Posterior cingulate gyrus (tissue), 11 donors: ENCODE data around the gene RECQL.
A peak's percentile ranks its signal among the peaks of the same experiment; 100 is the strongest.
"Not testable (repeated sequence)": the region's sequence is repeated elsewhere in the genome, so short reads cannot be mapped to it uniquely, and the experiment has no call there.

Experiments
- DNase-seq, 10 donors: peaks; one replicate each; pipeline versions ENCODE4 v3.0.0 to v3.0.0-alpha.2; 2020 to 2021; ENCODE audit warnings: mixed read lengths in 3 of 10
- intact Hi-C: fragments of 100-400 bp; cut with DNase I; formaldehyde crosslinking; loops from one replicate; pipeline ENCODE4 v1.15.1; 2023

Gene RECQL

GRCh38 chr12:21507849-21508248, 6.4 kb upstream of the RECQL start:
- intact Hi-C loops: no loop called here
- no peak for DNase-seq

DNA sequence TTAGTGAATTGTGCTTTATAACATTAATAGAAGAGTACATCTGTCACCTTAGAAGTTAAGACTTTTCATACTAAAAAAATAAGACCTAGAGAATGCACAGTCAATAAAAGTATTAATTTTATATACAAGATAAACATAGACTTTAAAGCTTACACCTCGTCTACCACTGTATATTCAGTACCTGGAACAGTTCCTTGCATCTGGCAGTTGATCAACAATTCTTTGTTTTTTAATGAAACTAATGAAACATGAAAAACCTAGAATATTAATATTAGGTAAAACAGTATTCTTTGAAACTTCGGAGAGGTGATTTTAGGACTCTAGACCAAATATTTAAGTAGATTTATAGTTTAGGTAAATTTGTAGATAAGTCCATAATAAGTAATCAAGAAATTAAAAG, 4.5 kb upstream of the RECQL start:
- intact Hi-C loops: no loop called here
- DNase-seq: no peak

- intact Hi-C loops: loop anchor here (5.0 kb wide), 1 partner anchor 154 kb away; the partner anchor contains the start of gene LDHB
- DNase-seq: peak in 1 of 10 donors; percentile 57
Observed at GRCh38 chr12:21502872-21503271, 1.4 kb upstream of the RECQL start.

GRCh38 chr12:21502164-21502496, 695 bp upstream of the RECQL start:
- intact Hi-C loops: loop anchor here (5.0 kb wide), 1 partner anchor 155 kb away; the partner anchor contains the start of gene LDHB
- DNase-seq: peak in 2 of 10 donors; percentile 21 to 30

DNA sequence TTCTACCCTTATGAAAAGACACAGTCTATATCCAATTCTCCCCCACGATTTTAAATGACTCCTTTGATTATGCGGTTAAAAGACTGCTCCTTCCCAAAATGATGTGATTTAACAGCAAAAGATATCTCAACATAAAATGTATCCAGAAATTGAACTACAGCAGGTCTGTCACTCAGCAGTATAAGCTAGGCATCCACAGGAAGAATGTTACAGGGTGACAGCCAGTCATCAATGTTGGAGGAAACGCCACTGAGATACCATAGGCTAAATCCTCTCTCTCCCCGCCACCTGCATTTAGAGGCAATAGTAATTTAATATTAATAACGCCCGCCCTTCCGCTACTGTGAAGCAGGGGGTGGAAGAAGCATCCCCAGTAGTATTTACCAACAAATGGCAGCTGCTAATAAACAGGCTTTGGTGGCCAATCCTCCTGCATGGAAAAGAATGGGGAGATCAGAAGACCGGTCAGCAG, 613 bp downstream of the RECQL start:
- DNase-seq: no peak
- intact Hi-C loops: loop anchor here (5.0 kb wide), 1 partner anchor 156 kb away; the partner anchor contains the start of gene LDHB

GRCh38 chr12:21499765-21500164, 1.7 kb downstream of the RECQL start:
- no peak for DNase-seq
- intact Hi-C loops: loop anchor here (5.0 kb wide), 1 partner anchor 158 kb away; the partner anchor contains the start of gene LDHB

GRCh38 chr12:21485998-21486397, 15.4 kb downstream of the RECQL start:
- no peak for DNase-seq
- intact Hi-C loops: no loop called here

DNA sequence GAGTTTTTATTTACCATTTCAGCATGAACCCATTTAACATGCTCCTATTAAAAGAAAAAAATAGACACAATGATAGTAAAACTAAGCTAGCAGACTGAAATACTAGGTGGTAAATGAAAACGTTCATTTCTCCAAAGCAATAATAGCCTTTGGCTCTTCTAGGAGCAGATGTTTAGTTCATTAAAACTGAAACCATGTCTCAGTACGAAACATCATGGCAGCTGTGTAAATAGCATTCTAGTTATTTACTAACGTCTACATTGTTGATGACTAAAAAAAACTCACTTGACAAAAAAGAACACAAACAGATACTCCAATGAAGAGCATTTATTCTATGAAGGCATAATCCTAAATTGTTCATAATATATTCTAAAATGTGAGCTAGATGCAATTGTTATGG, 17.9 kb downstream of the RECQL start:
- DNase-seq: no peak
- intact Hi-C loops: no loop called here

- intact Hi-C loops: no loop called here
- DNase-seq: no peak
Observed at GRCh38 chr12:21478756-21479455, 22.5 kb downstream of the RECQL start.

DNA sequence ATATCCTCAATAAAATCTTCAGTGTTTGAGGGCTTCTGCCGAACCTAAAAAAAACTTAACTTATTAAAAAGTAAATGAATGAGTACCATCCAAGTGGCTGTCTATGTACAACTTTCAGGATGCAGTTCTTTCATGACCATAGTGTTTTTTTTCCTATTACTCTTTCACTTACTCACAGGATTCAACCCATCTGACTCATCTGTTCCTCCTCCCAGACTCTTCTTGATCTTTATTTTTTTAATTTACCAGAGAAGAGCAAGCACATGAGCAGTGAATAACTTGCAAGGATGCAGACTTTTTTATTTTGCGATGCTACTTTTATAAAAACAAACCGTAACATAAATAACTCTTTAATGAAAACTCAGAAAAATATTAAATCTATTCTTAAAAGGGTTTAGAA, 24.5 kb downstream of the RECQL start:
- intact Hi-C loops: no loop called here
- DNase-seq: no peak

DNA sequence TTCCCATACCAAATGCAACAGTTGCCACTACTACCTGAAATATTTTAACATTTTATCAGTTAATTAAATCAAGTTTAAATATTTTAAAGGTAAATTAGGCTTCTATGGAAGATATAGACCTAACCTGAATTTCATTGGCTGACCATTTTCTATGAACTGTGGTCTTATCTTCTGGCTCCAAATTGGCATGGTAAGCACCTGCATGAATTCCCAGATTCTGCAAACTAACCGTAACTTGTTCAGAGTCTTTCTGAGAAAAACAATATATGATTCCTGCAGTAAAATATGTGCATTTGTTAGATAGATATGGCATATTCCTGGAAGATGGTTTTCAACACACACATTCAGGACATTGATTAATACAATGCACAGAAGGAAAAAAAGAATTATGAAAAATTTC, 25.9 kb downstream of the RECQL start:
- DNase-seq: no peak
- intact Hi-C loops: no loop called here

DNA sequence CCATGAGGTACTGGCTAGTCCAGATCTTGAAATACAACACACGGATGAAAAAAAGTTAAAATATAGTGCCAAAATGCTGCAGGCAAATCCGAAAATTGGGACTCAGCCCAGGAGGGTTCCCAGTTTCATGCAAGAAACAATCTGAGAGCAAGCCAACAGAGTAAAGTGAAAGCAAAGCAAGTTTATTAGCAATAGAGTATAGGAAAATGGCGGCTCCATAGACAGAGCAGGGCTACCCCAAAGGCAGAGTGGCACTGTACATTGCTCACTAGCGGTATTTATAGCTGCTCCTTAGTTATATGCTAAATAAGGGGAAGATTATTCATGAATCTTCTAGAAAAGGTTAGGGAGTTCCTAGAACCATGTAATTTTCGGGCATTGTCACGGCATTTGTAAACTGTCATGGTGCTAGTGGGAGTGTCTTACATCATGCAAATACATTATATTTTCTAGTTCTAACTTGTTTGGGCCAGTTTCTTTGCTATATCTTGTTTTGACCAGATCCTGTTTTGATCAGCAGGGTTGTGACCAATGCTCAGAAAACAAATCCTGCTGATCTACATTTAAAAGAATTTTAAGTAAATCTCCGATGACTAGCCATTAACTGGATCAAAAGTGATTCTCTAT, 29.1 kb downstream of the RECQL start:
- intact Hi-C loops: no loop called here
- DNase-seq: no peak

DNA sequence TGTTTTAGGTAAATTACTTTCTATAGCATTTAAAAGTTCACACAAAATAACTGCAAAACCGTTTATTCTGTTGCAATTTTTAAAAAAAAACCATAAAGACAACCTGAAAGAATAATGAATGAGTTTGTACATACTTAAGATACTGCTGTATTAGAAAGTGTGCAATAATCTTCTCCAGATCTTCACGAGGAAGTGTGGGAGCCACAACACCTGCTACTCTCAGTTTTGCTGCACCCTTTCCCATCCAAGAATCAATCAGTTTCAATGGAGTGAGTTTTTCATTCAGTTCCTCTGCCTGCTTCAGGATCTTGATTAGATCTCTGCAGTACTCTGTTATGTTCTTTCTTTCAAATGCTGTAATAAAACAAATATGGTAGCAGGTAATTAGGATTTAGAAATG, 30.1 kb downstream of the RECQL start:
- no peak for DNase-seq
- intact Hi-C loops: no loop called here

GRCh38 chr12:21467334-21467733, 34.1 kb downstream of the RECQL start:
- intact Hi-C loops, DNase-seq: not testable (repeated sequence)

GRCh38 chr12:21459474-21459873, 42.0 kb downstream of the RECQL start:
- no peak for DNase-seq
- intact Hi-C loops: no loop called here

DNA sequence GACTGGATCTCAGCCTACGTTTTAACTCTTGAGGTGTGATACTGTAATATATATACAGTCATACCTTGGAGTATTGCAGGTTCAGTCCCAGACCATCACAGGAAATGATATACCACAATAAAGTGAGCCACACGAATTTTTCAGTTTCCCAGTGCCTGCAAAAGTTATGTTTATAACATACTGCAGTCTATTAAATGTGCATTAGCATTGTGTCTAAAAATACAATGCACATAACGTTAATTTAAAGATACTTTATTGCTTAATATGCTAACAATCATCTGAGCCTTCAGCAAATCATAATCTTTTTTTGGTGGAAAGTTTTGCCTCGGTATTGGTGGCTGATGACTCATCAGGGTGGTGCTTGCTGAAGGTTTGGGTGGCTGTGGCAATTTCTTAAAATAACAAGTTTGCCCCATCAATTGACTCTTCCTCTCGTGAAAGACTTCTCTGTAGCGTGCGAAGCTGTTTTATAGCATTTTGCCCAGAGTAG, 45.1 kb downstream of the RECQL start:
- no peak for DNase-seq
- intact Hi-C loops: no loop called here

DNA sequence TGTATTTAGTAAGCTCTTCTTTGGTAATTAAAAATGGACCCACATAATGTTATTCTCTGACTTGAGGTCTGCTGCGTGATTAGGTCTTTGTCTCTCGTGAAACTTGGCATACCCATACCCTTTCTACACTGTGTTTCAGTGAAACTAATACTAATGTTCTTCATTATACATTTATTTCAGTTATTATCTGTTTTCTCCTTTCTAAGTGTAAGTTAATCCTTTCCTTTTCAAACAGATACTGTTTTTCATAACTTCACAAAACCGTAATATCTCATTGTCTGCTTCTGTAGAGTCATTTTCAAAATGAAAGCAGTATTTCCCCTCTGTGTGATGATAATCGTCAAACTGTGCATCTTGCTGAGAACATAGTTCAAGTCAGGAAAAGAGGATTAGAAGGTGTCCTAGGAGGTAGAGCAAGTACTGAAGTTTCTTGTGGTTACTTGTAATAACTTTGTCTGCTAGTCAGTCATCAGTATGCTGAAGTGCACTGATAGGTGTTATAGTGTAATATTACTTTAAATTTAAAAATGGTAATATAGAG, 48.1 kb downstream of the RECQL start:
- intact Hi-C loops: no loop called here
- no peak for DNase-seq

GRCh38 chr12:21451529-21451928, 49.9 kb downstream of the RECQL start:
- intact Hi-C loops: no loop called here
- no peak for DNase-seq

DNA sequence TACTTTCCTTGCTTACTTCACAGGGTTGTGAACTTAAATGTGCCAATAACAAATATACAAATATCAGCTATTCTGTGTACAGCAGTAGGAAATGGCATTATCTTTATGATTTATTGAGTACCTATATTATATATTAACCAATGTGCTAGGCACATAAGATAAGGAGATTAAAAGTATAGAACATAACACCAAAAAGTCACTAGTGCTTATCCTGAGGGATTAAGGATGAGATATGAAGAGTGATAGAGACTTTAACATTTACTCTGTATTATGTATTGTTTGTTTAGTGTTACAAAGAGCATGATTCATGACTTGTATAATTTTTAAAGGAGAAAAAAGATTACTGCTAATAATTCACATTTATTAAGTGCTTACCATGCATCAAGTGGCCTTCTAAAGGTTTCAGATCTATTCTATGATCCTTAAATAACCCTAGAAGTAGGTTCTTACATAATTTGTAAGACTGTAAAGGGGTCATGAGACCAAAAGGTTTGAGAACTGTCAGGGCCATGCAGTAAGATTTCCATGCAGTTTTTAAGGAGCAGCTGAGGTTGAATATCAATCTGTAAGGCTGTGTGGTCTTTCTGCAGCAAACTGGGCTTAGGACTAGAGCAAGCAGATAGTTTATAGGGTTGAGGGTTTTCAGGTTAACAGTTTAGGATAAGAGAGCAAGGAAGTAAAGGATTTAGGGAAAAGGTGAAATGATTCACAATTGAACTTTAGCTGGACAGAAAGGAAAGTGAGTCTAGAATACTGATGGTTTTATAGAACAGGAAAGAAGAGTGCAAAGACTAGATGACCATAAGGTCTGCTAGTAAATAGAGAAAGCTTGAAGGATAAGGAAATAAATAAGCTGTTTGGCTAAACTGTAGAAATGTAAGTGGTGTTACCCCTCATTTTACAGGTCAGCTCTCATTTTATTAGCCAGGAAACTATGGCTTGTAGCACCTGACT, 57.0 kb downstream of the RECQL start:
- DNase-seq: no peak
- intact Hi-C loops: no loop called here

DNA sequence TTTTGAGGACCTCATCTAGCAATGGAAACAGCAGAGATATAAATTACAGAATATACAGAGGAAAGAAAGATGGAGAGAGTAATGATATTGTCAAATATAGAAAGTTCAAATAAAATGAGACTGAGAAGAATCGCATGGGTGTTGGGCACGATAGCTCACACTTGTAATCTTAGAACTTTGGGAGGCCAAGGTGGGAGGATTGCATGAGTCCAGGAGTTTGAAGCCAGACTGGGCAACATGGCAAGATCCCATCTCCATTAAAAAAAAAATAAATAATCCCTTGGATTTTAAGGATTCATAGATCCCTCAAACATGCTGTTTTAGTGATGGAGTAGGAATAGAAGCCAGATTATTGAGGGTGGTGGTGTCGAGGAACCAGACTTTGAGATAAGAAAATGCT, 62.1 kb downstream of the RECQL start:
- intact Hi-C loops: loop anchor here (5.0 kb wide), 1 partner anchor 192 kb away; no protein-coding TSS in a partner anchor
- DNase-seq: no peak
